Measurements from ENCODE around the gene KCTD3. TPM values are rescaled to one million over a fixed set of nuclear protein-coding genes. Genes with fewer than 3 reads are reported as not detected.

Gene KCTD3
- total and polyA plus RNA-seq, 2 donors (not counting 3 experiments of a cell fraction or from before 2014, with no cell fraction given), result 19.1 to 28.3 TPM

- Histone ChIP-seq H3K4me1 (ENCODE audit: control insufficient read depth, extremely low read depth, insufficient read depth, low read length) (no peaks in the 10 kb centered on the region), H3K9ac (replicated peaks; ENCODE audit: extremely low read depth, insufficient read depth, low read length) (no peak overlapping the region), H3K4me2 (ENCODE audit: insufficient read depth, low read length) (no peak overlapping the region), H3K36me3 (ENCODE audit: control insufficient read depth in 2 of 2, extremely low read depth in 1 of 2, insufficient read depth in 2 of 2, low read length in 2 of 2) (no peaks in the 10 kb centered on the region), H3K4me3 (replicated peaks in 1 of 3; ENCODE audit: insufficient read depth in 1 of 3, low read depth in 1 of 3, low read length in 3 of 3) (no peak overlapping the region), H3K79me2 (ENCODE audit: control insufficient read depth, insufficient read depth, low read length) (no peaks in the 10 kb centered on the region), H3K9me1 (replicated peaks; ENCODE audit: control insufficient read depth, extremely low read depth, insufficient read depth, low read length) (no peaks in the 10 kb centered on the region), H2AFZ (ENCODE audit: low read depth, low read length) (no peak overlapping the region), H3K27ac (ENCODE audit: insufficient read depth, low read depth, low read length) (no peak overlapping the region), H4K20me1 (replicated peaks; ENCODE audit: control insufficient read depth, extremely low read depth, insufficient read depth, low read length) (no peaks in the 10 kb centered on the region), H3K27me3 (ENCODE audit: control insufficient read depth in 2 of 2, insufficient read depth in 2 of 2, low read length in 2 of 2) (no peaks in the 10 kb centered on the region), H3K9me3 (replicated peaks; ENCODE audit: control insufficient read depth, insufficient read depth, low read length) (no peaks in the 10 kb centered on the region)
- FAIRE-seq, result no peak
- ChIA-PET POLR2A (no interaction called here), CTCF (no interaction called here)
- TF ChIP-seq POLR2AphosphoS5 (IDR thresholded peaks at IDR 0.05; ENCODE audit: insufficient read depth, low read depth, low read length) (no peak), GATA2 (IDR thresholded peaks at IDR 0.05; ENCODE audit: insufficient read depth, insufficient read length, low read depth, low read length) (no peak), MYC (IDR thresholded peaks at IDR 0.05; ENCODE audit: low read depth, low read length) (no peak), EZH2 (IDR thresholded peaks at IDR 0.05; ENCODE audit: borderline replicate concordance, low read depth, low read length, severe bottlenecking) (no peak), POLR2A (IDR thresholded peaks at IDR 0.05; ENCODE audit: low read depth, low read length) (no peak), JUN (IDR thresholded peaks at IDR 0.05; ENCODE audit: borderline replicate concordance, insufficient read depth, insufficient read length, low read depth) (no peak), FOS (IDR thresholded peaks at IDR 0.05; ENCODE audit: borderline replicate concordance, insufficient read depth, low read length) (no peak)
- TF ChIP-seq, protein P1, sequence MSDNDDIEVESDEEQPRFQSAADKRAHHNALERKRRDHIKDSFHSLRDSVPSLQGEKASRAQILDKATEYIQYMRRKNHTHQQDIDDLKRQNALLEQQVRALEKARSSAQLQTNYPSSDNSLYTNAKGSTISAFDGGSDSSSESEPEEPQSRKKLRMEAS (IDR thresholded peaks at IDR 0.05; ENCODE audit: insufficient read depth, insufficient read length), result no peak
- TF ChIP-seq, protein P2, sequence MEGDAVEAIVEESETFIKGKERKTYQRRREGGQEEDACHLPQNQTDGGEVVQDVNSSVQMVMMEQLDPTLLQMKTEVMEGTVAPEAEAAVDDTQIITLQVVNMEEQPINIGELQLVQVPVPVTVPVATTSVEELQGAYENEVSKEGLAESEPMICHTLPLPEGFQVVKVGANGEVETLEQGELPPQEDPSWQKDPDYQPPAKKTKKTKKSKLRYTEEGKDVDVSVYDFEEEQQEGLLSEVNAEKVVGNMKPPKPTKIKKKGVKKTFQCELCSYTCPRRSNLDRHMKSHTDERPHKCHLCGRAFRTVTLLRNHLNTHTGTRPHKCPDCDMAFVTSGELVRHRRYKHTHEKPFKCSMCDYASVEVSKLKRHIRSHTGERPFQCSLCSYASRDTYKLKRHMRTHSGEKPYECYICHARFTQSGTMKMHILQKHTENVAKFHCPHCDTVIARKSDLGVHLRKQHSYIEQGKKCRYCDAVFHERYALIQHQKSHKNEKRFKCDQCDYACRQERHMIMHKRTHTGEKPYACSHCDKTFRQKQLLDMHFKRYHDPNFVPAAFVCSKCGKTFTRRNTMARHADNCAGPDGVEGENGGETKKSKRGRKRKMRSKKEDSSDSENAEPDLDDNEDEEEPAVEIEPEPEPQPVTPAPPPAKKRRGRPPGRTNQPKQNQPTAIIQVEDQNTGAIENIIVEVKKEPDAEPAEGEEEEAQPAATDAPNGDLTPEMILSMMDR (IDR thresholded peaks at IDR 0.05; ENCODE audit: extremely low read depth in 1 of 2, insufficient read depth in 1 of 2, low read depth in 1 of 2, low read length in 2 of 2), result no peak
- no peak for DNase-seq (ENCODE audit: low read depth, low spot score)
- intact Hi-C loops (cut with micrococcal nuclease) (no loop called here), dilution Hi-C loops (cut with MboI; ENCODE audit: extremely low pct_ligation_motif_present, low sequenced_read_pairs) (no loop called here)
- BruUV-seq (replicated peaks), result no TSS peak
These were observed 76.7 kb downstream of the KCTD3 start for GRCh38 chr1:215643592-215644321.
